D721Med (cell line): ENCODE measurements around the gene ESRRA.

ENCODE experiments used
- DNase-seq: peaks from one replicate; pipeline ENCODE4 v3.0.0; 2011; ENCODE audit warnings: low spot score; ENCODE audit not compliant: insufficient read length
- FAIRE-seq: peaks from 2 replicates; lab custom pipeline; 2011; peaks lifted over from hg19 to GRCh38; lab: Jason Lieb, UNC
- CTCF ChIP-seq: IDR thresholded peaks from 2 replicates; pipeline ENCODE4 v1.5.1; 2012; ENCODE audit warnings: mild to moderate bottlenecking, control low read depth; ENCODE audit not compliant: insufficient read depth; ENCODE audit errors: missing control alignments

ESRRA gene

DNA sequence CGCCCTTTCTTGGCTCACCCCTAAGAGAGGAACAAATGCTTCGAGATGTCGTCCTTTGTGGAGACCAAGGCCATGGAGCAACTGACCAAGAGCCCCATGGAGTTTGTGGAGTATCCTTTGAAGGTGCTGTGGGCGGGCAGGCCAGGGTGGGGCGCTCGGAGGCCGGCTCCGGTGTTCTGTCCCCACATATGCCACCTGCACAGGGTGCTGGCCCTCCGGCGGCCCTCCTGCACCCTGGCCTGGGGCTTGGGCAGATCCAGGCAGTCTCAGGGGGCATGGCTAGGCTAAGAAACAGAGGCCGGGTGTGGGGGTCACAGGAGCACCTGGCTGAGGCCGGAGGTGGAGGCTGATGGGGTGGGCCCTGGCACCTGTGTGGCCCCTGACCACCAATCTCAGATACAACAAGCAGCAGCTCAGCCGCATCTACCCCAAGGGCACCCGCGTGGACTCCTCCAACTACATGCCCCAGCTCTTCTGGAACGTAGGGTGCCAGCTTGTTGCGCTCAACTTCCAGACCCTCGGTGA lies 43.7 kb upstream of the ESRRA start:
- FAIRE-seq (no peak), DNase-seq (no peak)
- TF ChIP-seq CTCF: no peak

DNA sequence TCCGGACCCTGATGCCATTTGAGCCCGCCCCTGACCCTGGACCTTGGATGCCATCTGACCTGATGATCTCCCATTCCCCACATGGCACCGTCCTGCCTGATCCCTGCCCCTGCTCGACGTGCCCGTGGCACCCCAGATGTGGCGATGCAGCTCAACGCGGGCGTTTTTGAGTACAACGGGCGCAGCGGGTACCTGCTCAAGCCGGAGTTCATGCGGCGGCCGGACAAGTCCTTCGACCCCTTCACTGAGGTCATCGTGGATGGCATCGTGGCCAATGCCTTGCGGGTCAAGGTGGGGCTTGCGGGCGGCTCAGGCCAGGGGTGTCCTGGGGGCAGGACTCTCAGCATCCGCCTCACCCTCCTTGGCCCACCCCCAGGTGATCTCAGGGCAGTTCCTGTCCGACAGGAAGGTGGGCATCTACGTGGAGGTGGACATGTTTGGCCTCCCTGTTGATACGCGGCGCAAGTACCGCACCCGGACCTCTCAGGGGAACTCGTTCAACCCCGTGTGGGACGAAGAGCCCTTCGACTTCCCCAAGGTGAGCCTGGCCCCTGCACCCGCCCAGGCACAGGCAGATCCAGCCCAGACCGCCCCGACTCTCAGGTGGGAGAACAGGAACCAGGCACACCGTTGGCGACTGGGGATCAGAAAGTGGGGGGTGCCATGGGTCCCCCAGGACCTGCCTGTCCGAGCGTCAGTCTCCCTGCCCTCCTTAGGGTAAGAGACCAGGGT lies 42.9 kb upstream of the ESRRA start:
- no peak for FAIRE-seq
- no peak for DNase-seq
- TF ChIP-seq CTCF: no peak

GRCh38 chr11:64263021-64263946 lies 42.0 kb upstream of the ESRRA start:
- DNase-seq: no peak
- no peak for FAIRE-seq
- TF ChIP-seq CTCF: no peak

- DNase-seq: no peak
- TF ChIP-seq CTCF: no peak
- no peak for FAIRE-seq
These were observed 41.4 kb upstream of the ESRRA start for GRCh38 chr11:64263947-64264317.

DNA sequence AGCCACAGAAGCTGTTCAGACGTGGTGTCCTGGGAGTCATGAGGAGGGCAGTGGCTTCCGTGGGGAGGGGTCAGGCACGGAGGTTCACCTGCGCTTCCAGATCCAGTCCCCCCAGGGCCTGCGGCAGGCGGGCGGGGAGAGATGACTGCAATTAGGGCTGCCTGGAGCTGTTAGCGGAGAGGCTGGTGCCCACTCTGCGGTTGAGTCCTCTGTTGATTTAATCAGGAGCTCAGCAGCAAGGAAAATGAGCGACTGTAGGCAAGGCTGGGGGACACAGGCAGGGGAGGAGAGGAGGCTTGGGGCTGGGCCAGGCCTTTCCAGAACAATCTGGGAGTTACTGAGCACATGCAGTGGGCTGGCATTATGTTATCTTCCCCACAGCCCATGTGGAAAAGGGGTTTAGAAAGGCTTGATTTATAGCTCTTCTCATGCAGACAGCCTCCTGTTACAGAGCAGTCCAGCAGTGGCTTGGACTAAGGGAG lies 40.9 kb upstream of the ESRRA start:
- no peak for DNase-seq
- no peak for FAIRE-seq
- no peak for TF ChIP-seq CTCF

- FAIRE-seq (no peak), DNase-seq (no peak)
- TF ChIP-seq CTCF: no peak
These were observed 39.9 kb upstream of the ESRRA start for GRCh38 chr11:64265176-64266160.
